OCI-LY3 (cell line): ENCODE measurements around the gene UNC13B.

ENCODE experiments used
- EZH2phosphoT487 ChIP-seq: fragments of 200-600 bp; shearing (Covaris generic); IDR thresholded peaks from 2 replicates; pipeline ENCODE4 v1.6.1; 2018; ENCODE audit warnings: antibody characterized with exemption, mixed run types, low read depth
- TF ChIP-seq, protein P1 (sequence below): fragments of 200-600, 300-600 bp; sonication (generic); IDR thresholded peaks from 2 replicates; pipeline ENCODE4 v1.5.1; 2014; ENCODE audit warnings: antibody characterized with exemption, low read length, low read depth

DNA sequence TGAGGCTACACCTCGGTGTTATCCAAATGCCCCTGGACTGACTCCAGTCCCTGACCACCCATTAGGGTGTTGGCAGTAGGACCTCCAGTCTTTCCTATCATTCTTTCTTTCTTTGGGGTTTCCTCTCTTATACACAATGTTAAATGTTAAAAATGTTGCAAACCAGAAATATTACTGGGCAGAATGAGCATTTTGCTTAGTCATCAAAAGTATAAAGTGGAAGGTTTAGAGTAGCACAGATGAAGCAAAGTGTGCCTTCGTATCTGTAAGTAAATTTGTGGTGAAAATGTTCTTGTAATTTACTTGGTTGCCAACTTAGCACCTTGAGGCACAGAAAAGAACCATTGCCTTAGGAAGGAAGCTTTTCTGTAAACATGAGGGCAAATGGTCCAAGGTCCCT lies 21.7 kb upstream of the UNC13B start:
- TF ChIP-seq, protein P1, sequence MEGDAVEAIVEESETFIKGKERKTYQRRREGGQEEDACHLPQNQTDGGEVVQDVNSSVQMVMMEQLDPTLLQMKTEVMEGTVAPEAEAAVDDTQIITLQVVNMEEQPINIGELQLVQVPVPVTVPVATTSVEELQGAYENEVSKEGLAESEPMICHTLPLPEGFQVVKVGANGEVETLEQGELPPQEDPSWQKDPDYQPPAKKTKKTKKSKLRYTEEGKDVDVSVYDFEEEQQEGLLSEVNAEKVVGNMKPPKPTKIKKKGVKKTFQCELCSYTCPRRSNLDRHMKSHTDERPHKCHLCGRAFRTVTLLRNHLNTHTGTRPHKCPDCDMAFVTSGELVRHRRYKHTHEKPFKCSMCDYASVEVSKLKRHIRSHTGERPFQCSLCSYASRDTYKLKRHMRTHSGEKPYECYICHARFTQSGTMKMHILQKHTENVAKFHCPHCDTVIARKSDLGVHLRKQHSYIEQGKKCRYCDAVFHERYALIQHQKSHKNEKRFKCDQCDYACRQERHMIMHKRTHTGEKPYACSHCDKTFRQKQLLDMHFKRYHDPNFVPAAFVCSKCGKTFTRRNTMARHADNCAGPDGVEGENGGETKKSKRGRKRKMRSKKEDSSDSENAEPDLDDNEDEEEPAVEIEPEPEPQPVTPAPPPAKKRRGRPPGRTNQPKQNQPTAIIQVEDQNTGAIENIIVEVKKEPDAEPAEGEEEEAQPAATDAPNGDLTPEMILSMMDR = no peak
- no peak for TF ChIP-seq EZH2phosphoT487
